Esophagus squamous epithelium (tissue), 5 donors: ENCODE data around the gene NR2C2. TPM values are rescaled to one million over a fixed set of nuclear protein-coding genes. Genes with fewer than 3 reads are reported as not detected.

Source experiments
- DNase-seq: peaks from one replicate; lab custom pipeline; 2025; lab: John Stamatoyannopoulos, UW
- H3K27ac ChIP-seq, 4 donors: fragments of 200-600 bp; sonication (generic); one replicate each; pipeline ENCODE4 v1.5.1; 2016 to 2019; ENCODE audit warnings: mild to moderate bottlenecking in 1 of 4
- H3K27me3 ChIP-seq, 4 donors: fragments of 200-600 bp; sonication (generic); 1 replicate in 3 of 4; 2 replicates in 1 of 4; pipeline versions ENCODE4 v1.5.1 to v1.6.0; 2017 to 2021; ENCODE audit warnings: antibody characterized with exemption in 1 of 4
- H3K36me3 ChIP-seq, 3 donors: fragments of 200-600 bp; sonication (generic); one replicate each; pipeline ENCODE4 v1.5.1; 2016 to 2019
- H3K4me1 ChIP-seq, 3 donors: fragments of 200-600 bp; sonication (generic); one replicate each; pipeline ENCODE4 v1.5.1; 2017 to 2019
- H3K4me3 ChIP-seq, 4 donors: fragments of 200-600 bp; sonication (generic); 1 replicate in 3 of 4; 2 replicates in 1 of 4; pipeline ENCODE4 v1.5.1; 2016 to 2019; ENCODE audit warnings: mild to moderate bottlenecking in 2 of 4, moderate library complexity in 1 of 4
- H3K9me3 ChIP-seq, 3 donors: fragments of 200-600 bp; sonication (generic); one replicate each; pipeline ENCODE4 v1.5.1; 2016 to 2019
- POLR2A ChIP-seq, 4 donors: fragments of 450-650 bp; IDR thresholded peaks; one replicate each; pipeline ENCODE4 v1.6.1; 2017; ENCODE audit warnings: antibody characterized with exemption in 4 of 4, mild to moderate bottlenecking in 4 of 4, moderate library complexity in 3 of 4
- WGBS, 2 donors: methylation state at CpG; one replicate each; pipeline ENCODE4 v1.1.5; 2018; 5-methylcytosine and 5-hydroxymethylcytosine counted together
- intact Hi-C: fragments of 100-400 bp; cut with DNase I; formaldehyde crosslinking; loops from one replicate; pipeline ENCODE4 v1.15.0; 2022
- total RNA-seq, 4 donors: library from RNA; depleted of rRNA; stranded (reverse); fragments of >200 nt; gene quantifications; one replicate each; pipeline ENCODE4 v1.1.0, GENCODE V29; 2016
- TF ChIP-seq, protein P1 (sequence below), 6 experiments: fragments of 450-650 bp in 4 of 6; fragments of 200-600 bp in 2 of 6; sonication (generic) in 2 of 6; IDR thresholded peaks; one replicate each; pipeline ENCODE4 v1.5.1; 2016 to 2019; ENCODE audit warnings: antibody characterized with exemption in 6 of 6, mild to moderate bottlenecking in 4 of 6, moderate library complexity in 4 of 6
- donor health status: DM: yes; HTN: yes; CAD: no.

The NR2C2 gene
- total RNA-seq, 4 donors from 2014 or later: 14.1 to 37.2 (median 26.3) TPM

DNA sequence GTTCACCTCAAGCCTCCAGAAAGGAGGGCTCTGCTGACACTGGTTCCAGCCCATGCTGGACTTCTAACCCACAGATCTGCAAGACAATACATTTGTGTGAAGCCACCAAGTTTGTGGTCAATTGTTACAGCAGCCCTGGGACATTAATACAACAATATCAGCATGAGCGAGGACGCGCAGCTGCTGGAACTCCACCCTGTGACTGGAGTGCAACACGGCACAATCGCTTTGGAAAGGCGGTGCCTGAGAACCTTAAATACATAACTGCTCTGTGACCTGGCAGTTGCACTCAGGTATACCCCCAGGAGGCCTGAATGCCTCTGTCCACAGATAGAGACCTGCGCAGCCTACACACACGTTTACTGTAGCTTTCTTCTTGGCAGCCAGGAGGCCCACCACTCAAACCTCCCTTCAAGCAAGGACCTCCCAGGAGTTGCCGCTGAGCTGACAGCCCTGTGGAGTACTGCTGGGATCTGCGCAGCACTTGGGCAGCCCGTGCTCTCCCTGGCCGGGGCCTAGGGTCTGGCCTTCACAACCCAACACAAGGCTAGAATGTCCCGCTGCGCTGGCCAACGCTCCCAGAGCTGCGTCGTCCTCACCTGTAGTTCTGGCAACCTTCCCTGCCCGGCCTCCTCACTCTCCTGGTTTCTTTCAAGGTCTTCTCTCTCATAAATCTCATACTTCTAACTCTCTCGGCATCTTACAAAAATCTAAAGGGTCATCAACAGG, 109.5 kb downstream of the NR2C2 start:
- no peaks in the 10 kb centered on the region for H3K4me1 ChIP-seq
- no peak overlapping the region for H3K4me3 ChIP-seq
- intact Hi-C loops: no loop called here
- no peaks in the 10 kb centered on the region for H3K9me3 ChIP-seq
- no peak for DNase-seq
- H3K27me3 ChIP-seq: no peaks in the 10 kb centered on the region
- no peak overlapping the region for H3K27ac ChIP-seq
- TF ChIP-seq, protein P1, sequence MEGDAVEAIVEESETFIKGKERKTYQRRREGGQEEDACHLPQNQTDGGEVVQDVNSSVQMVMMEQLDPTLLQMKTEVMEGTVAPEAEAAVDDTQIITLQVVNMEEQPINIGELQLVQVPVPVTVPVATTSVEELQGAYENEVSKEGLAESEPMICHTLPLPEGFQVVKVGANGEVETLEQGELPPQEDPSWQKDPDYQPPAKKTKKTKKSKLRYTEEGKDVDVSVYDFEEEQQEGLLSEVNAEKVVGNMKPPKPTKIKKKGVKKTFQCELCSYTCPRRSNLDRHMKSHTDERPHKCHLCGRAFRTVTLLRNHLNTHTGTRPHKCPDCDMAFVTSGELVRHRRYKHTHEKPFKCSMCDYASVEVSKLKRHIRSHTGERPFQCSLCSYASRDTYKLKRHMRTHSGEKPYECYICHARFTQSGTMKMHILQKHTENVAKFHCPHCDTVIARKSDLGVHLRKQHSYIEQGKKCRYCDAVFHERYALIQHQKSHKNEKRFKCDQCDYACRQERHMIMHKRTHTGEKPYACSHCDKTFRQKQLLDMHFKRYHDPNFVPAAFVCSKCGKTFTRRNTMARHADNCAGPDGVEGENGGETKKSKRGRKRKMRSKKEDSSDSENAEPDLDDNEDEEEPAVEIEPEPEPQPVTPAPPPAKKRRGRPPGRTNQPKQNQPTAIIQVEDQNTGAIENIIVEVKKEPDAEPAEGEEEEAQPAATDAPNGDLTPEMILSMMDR (IDR thresholded peaks at IDR 0.05): no peak
- TF ChIP-seq POLR2A (IDR thresholded peaks at IDR 0.05): no peak
- peaks cover under 1 to 86% (median 18%) of the 10 kb centered on the region in 3 donors for H3K36me3 ChIP-seq
- 95 to 100% methylated on average over 11 to 14 of the region's 19 CpGs for WGBS, 2 donors

DNA sequence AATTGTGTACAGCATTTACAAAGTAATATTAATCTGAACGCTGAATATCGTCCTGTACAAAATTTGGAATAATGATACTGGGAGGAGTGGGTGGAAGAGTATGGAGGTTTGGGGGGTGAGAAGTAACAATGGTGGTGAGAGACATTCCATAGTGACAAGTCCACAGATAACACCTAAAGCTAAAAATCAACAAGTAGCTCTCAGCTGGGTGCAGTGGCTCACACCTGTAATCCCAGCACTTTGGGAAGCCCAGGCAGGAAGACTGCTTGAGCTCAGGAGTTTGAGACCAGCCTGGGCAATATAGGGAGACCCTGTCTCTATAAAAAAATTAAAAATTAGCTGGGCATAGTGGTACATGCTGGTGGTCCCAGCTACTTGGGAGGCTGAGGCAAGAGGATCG, 112.6 kb downstream of the NR2C2 start:
- Histone ChIP-seq H3K36me3 (peaks cover 0 to 54% (median 10%) of the 10 kb centered on the region in 3 donors), H3K4me3 (no peak overlapping the region), H3K27me3 (no peaks in the 10 kb centered on the region), H3K27ac (no peak overlapping the region), H3K4me1 (peaks cover 7 to 19% (median 14%) of the 10 kb centered on the region in 3 donors), H3K9me3 (no peaks in the 10 kb centered on the region)
- no peak for TF ChIP-seq POLR2A (IDR thresholded peaks at IDR 0.05)
- TF ChIP-seq, protein P1 (IDR thresholded peaks at IDR 0.05): no peak
- WGBS, 2 donors: 86 to 97% methylated on average over 3 of the region's 3 CpGs
- intact Hi-C loops: no loop called here
- DNase-seq: no peak

DNA sequence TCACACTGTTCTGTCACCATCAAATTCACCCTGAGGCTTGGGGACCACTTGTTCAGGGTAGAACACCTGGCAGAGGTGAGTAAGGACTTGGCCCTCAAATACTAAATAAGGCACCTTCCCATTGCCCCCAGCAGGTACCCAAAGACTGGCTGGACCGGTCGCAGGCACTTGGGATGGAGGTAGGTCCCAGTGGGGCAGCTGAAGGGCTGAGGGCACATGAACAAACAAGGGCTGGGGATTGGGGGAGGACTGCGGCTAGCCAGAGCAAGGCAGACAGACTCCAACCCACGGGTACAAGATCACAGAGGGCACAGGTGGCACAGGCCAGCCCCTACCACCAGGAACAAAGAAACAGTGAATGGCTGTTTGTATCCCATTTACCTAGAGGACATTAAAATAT, 115.9 kb downstream of the NR2C2 start:
- Histone ChIP-seq H3K36me3 (peaks cover 0 to 22% (median 5%) of the 10 kb centered on the region in 3 donors), H3K4me1 (peaks cover 7 to 23% (median 14%) of the 10 kb centered on the region in 3 donors), H3K27me3 (no peaks in the 10 kb centered on the region), H3K4me3 (peak overlapping the region in 3 of 4 donors; percentile 77 to 85 (median 83)), H3K9me3 (no peaks in the 10 kb centered on the region), H3K27ac (no peak overlapping the region)
- WGBS, 2 donors: 72 to 79% methylated on average over 4 of the region's 4 CpGs
- TF ChIP-seq POLR2A (IDR thresholded peaks at IDR 0.05): no peak
- TF ChIP-seq, protein P1 (IDR thresholded peaks at IDR 0.05): no peak
- no peak for DNase-seq
- intact Hi-C loops: no loop called here

DNA sequence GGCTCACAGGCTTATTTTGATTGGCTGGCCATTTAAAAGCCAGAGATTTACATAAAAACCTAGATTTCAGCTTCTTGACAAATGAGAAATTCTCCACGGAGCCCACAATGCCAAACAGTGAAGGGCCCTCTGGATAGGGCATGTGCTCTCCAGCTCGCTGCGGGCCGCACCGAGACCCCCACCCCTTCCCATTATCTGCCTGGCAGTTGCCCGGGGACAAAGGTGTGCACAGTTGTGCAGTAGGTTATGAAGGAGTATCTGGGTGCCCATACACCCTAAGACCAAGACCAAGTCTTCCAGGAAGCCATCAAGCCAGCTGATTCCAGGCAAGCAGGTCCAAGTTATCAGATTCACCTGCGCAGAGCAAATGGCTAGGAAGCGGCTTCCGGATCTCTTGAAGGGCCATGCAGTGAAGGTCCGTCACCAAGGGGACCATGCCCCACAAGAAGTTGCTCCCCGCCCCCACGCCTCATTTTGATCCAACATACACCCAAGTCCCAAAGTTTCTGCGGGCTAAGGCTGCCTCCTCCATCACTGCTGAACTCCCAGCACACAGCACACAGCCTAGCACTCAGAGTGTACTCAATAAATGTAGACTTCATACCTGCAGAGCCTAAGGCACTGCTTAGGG, 116.4 kb downstream of the NR2C2 start:
- Histone ChIP-seq H3K27ac (peak overlapping the region in 3 of 4 donors; percentile 88 to 91 (median 89)), H3K27me3 (no peaks in the 10 kb centered on the region), H3K4me1 (peaks cover 7 to 23% (median 14%) of the 10 kb centered on the region in 3 donors), H3K9me3 (no peaks in the 10 kb centered on the region), H3K36me3 (peaks cover 0 to 17% (median 1%) of the 10 kb centered on the region in 3 donors), H3K4me3 (peak overlapping the region; percentile 77 to 94 (median 84))
- TF ChIP-seq POLR2A (IDR thresholded peaks at IDR 0.05): no peak
- TF ChIP-seq, protein P1 (IDR thresholded peaks at IDR 0.05): no peak
- intact Hi-C loops: no loop called here
- DNase-seq: no peak
- WGBS, 2 donors: 67 to 82% methylated on average over 9 to 10 of the region's 13 CpGs

DNA sequence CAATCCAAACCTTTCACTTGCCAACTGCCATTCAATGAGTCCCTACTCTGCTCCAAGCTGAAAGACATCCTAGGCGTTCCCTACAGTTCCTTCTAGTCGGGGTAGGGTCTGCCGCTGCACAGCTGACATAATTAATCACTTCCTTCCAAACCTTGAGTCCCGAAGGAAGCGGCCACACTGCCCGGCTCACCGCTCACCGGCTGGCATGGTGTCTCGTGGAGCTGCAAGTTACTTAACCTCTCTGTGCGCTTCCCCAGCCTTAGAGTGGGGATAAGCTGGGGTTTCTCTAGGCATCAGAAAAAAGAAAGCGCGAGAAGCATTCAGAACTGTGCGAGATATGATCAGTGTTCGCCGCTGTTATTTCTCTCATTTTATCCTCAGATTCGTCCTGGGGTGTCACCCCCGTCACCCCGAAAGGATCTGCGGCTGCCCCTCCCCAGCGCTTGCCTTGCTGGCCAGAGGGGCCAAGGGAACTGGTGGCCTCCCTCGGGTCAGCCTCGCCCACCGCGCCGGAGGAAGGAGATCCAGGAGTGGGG, 117.0 kb downstream of the NR2C2 start:
- peaks cover 0 to 11% (median 0%) of the 10 kb centered on the region in 3 donors for H3K36me3 ChIP-seq
- WGBS, 2 donors: 0% methylated on average over 11 to 16 of the region's 25 CpGs
- intact Hi-C loops: no loop called here
- no peak for DNase-seq
- peak overlapping the region; percentile 83 to 91 (median 88) for H3K27ac ChIP-seq
- H3K4me3 ChIP-seq: peak overlapping the region; percentile 77 to 94 (median 84)
- H3K4me1 ChIP-seq: peaks cover 7 to 23% (median 14%) of the 10 kb centered on the region in 3 donors
- TF ChIP-seq, protein P1 (IDR thresholded peaks at IDR 0.05): no peak
- no peak for TF ChIP-seq POLR2A (IDR thresholded peaks at IDR 0.05)
- H3K9me3 ChIP-seq: no peaks in the 10 kb centered on the region
- no peaks in the 10 kb centered on the region for H3K27me3 ChIP-seq
